NT2/D1 (cell line): ENCODE results near the gene CASP8.

Experiments
- SUZ12 ChIP-seq: IDR thresholded peaks from 2 replicates; pipeline ENCODE4 v1.6.1; 2011; ENCODE audit not compliant: insufficient read length, insufficient read depth; ENCODE audit errors: extremely low read depth
- YY1 ChIP-seq: IDR thresholded peaks from 2 replicates; pipeline ENCODE4 v1.6.1; 2011; ENCODE audit not compliant: insufficient read length, insufficient read depth

DNA sequence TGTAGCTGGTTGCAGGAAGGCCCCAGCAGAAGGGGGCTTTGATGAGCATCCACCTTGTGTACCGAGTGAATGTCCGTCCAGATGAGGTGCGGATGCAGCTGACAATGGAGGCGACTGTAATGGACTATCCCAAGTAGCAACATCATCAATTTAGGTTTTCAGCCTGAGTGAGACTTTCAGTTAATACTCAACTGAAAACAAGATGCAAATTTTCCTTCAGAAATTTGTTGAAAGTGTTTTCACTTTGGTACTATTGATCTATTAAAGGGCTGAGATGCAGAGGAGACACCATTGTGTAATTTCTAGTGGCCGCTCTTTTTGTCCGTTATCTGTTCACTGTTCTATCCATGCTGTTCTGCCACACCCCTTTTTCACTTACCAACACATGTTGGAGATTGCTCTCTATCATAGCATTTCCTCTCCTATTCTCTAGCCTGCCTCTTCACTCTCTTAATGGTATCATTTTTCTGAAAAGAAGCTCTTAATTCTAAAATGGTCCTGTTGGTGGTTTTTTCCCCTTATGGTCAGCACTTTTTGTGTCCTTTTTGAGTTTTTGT, 12.0 kb upstream of the CASP8 start:
- TF ChIP-seq SUZ12: no peak
- no peak for TF ChIP-seq YY1
